Bronchial epithelial cell (primary cell): Measurements from ENCODE around the gene TAF1B. TPM values are rescaled to one million over a fixed set of nuclear protein-coding genes. Genes with fewer than 3 reads are reported as not detected.
A peak's percentile ranks its signal among the peaks of the same experiment; 100 is the strongest.
"Not testable (repeated sequence)": the region's sequence is repeated elsewhere in the genome, so short reads cannot be mapped to it uniquely, and the experiment has no call there.

Source experiments
- DNase-seq: peaks from one replicate; pipeline ENCODE4 v3.0.0-alpha.2; 2010; ENCODE audit warnings: low read depth
- FAIRE-seq: peaks from 2 replicates; lab custom pipeline; 2011; peaks lifted over from hg19 to GRCh38; lab: Jason Lieb, UNC
- H3K27me3 ChIP-seq: 2 replicates; pipeline ENCODE4 v1.5.1; 2011; ENCODE audit warnings: low read length; ENCODE audit not compliant: control insufficient read depth, insufficient read depth
- H3K36me3 ChIP-seq: 2 replicates; pipeline ENCODE4 v1.5.1; 2011; ENCODE audit warnings: low read length; ENCODE audit not compliant: control insufficient read depth, insufficient read depth
- H3K4me3 ChIP-seq: 2 replicates; pipeline ENCODE4 v1.5.1; 2011; ENCODE audit warnings: mild to moderate bottlenecking, low read depth, low read length, control low read depth
- total RNA-seq: library from RNA; depleted of rRNA; stranded (reverse); fragments of >200 nt; gene quantifications from 2 replicates; pipeline ENCODE4 v1.2.1, GENCODE V29; 2014
- TF ChIP-seq, protein P1 (sequence below): IDR thresholded peaks from 2 replicates; pipeline ENCODE4 v1.5.1; 2011; ENCODE audit warnings: mild to moderate bottlenecking, moderate library complexity, low read length, control low read depth, inconsistent platforms; ENCODE audit not compliant: insufficient read depth, severe bottlenecking

TAF1B gene
- total RNA-seq, 1 donor from 2014 or later, result 28.7 TPM

DNA sequence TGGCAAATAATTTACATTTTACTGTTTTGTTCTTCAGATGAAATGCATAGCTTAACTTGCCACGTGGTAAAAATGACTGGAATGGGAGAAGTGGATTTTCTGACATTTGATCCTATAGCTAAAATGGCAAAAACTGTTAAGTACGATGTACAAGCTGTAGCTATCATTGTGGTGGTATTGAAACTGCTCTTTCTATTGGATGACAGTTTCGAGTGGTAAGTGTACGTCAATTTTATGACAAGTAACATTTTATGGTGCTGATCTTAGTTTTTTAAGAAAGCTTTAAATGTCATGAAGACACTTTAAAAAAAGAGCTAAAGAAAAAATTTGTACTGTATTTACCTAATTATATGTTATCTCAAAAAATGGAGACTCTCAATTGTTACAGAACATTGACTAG, 67.4 kb downstream of the TAF1B start:
- TF ChIP-seq, protein P1, sequence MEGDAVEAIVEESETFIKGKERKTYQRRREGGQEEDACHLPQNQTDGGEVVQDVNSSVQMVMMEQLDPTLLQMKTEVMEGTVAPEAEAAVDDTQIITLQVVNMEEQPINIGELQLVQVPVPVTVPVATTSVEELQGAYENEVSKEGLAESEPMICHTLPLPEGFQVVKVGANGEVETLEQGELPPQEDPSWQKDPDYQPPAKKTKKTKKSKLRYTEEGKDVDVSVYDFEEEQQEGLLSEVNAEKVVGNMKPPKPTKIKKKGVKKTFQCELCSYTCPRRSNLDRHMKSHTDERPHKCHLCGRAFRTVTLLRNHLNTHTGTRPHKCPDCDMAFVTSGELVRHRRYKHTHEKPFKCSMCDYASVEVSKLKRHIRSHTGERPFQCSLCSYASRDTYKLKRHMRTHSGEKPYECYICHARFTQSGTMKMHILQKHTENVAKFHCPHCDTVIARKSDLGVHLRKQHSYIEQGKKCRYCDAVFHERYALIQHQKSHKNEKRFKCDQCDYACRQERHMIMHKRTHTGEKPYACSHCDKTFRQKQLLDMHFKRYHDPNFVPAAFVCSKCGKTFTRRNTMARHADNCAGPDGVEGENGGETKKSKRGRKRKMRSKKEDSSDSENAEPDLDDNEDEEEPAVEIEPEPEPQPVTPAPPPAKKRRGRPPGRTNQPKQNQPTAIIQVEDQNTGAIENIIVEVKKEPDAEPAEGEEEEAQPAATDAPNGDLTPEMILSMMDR, result no peak
- Histone ChIP-seq H3K27me3 (no peaks in the 10 kb centered on the region), H3K4me3 (no peak overlapping the region), H3K36me3 (no peaks in the 10 kb centered on the region)
- FAIRE-seq (no peak), DNase-seq (no peak)

DNA sequence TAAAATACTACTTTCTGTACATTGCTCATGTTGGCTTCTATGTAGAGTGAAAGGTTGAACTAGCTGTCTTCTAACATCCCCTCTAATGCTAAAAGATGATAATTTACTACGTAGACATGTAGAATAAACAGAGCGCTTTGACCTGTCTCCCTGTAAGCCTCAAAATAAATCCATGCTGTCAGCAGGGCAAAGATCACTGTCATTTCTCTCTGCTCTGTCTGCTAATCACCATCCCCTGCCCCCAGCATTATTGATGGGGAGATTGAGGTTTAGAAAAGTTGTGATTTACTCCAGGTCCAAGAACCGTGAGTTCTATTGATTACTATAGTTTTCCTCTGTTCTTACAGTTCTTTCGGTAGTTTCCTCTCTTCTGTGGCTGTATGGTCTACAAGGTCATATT, 69.2 kb downstream of the TAF1B start:
- TF ChIP-seq, protein P1, result no peak
- Histone ChIP-seq H3K4me3 (no peak overlapping the region), H3K27me3 (no peaks in the 10 kb centered on the region), H3K36me3 (no peaks in the 10 kb centered on the region)
- DNase-seq (no peak), FAIRE-seq (no peak)

DNA sequence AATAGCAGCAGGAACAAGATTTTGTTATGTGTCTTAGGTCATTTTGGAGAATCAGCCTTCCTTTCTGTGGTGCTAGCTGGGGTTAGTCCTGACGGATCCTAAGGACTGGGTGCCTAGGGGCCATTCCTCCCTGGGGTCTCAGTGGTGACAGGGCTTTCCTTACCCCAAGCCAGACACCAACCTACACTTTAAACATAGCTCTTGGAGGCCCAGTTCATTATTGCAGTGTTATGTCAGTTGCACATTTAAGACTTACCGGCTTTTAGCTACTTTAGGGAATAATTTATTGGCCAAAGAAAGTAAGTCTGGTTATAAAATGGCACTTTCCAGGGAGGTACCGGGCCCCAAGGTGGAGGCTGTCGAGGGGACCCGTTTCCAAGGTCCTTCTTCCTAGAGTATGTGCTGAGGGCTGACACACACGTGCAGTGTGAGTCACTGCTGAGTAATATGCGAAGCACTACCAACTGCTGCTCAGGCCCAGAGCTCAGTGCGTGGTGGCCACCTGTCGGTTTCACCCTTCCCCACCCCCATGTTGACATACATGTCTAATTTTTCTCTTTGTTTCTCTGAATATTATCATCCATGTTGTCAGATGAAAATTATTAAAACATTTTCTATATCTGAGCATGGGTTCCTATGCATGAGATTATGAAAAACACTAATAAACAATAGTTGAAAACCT, 71.3 kb downstream of the TAF1B start:
- TF ChIP-seq, protein P1, result peak; percentile 76
- peak; percentile 92 for DNase-seq
- Histone ChIP-seq H3K4me3 (no peak overlapping the region), H3K36me3 (no peaks in the 10 kb centered on the region), H3K27me3 (no peaks in the 10 kb centered on the region)
- FAIRE-seq, result no peak

DNA sequence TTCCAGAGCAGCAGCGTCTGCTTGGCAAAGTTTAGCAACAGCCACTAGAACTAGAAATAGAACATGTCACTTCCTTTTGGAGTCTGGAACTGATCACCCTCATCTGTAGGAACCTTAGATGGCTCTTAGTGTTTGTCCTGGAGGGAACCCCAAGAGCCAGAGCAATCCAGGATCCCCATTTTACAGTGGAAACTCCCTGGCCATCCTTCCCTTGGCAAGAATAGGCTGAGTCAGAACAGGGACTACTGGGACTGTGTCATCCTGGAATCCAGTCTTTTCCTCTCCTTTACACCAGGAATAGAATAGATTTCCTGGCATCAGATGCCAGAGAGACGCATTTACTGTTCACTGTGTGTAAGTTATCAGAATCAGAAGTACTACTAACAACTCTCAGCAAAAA, 75.0 kb downstream of the TAF1B start:
- H3K27me3 ChIP-seq, result no peaks in the 10 kb centered on the region
- no peak for FAIRE-seq
- peak; percentile 24 for DNase-seq
- H3K36me3 ChIP-seq, result no peaks in the 10 kb centered on the region
- TF ChIP-seq, protein P1, result no peak
- H3K4me3 ChIP-seq, result no peak overlapping the region

DNA sequence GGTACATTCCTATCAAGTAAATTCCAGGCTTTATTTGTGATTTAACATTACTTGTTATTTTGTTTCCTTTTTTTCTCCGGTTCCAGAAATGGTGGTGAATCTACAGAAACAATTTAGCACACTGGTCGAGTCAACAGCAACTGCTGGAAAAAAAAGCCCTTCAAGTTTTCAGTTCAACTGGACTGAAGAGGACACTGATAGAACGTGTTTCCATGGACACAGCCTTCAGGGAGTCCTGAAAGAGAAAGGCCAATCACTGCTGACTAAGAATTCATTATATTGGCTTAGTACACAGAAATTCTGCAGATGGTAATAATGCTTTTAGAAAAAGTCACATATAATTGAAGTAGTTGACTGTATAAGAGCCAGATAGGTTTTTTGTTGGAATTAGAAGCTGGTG, 76.2 kb downstream of the TAF1B start:
- peaks cover 2% of the 10 kb centered on the region for H3K36me3 ChIP-seq
- H3K27me3 ChIP-seq, result no peaks in the 10 kb centered on the region
- FAIRE-seq, result no peak
- H3K4me3 ChIP-seq, result no peak overlapping the region
- TF ChIP-seq, protein P1, result no peak
- DNase-seq, result no peak

DNA sequence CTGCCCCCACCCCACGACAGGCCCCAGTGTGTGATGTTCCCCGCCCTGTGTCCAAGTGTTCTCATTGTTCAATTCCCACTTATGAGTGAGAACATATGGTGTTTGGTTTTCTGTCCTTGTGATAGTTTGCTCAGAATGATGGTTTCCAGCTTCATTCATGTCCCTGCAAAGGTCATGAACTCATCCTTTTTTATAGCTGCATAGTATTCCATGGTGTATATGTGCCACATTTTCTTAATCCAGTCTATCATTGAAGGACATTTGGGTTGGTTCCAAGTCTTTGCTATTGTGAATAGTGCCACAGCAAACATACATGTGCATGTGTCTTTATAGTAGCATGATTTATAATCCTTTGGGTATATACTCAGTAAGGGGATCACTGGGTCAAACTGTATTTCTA, 83.7 kb downstream of the TAF1B start:
- not testable (repeated sequence) for DNase-seq, H3K4me3 ChIP-seq, FAIRE-seq, H3K27me3 ChIP-seq, H3K36me3 ChIP-seq
